NCI-H1092 treated with DMSO at 0.1 percent for 48 hours (cell line): Measurements from ENCODE around the gene CALN1.
"Not testable (repeated sequence)": the region's sequence is repeated elsewhere in the genome, so short reads cannot be mapped to it uniquely, and the experiment has no call there.

ENCODE experiments used
- DNase-seq: peaks from one replicate; lab custom pipeline; 2025; lab: John Stamatoyannopoulos, UW

The CALN1 gene

GRCh38 chr7:72266771-72267170, 145.4 kb downstream of the CALN1 start:
- DNase-seq = no peak

DNA sequence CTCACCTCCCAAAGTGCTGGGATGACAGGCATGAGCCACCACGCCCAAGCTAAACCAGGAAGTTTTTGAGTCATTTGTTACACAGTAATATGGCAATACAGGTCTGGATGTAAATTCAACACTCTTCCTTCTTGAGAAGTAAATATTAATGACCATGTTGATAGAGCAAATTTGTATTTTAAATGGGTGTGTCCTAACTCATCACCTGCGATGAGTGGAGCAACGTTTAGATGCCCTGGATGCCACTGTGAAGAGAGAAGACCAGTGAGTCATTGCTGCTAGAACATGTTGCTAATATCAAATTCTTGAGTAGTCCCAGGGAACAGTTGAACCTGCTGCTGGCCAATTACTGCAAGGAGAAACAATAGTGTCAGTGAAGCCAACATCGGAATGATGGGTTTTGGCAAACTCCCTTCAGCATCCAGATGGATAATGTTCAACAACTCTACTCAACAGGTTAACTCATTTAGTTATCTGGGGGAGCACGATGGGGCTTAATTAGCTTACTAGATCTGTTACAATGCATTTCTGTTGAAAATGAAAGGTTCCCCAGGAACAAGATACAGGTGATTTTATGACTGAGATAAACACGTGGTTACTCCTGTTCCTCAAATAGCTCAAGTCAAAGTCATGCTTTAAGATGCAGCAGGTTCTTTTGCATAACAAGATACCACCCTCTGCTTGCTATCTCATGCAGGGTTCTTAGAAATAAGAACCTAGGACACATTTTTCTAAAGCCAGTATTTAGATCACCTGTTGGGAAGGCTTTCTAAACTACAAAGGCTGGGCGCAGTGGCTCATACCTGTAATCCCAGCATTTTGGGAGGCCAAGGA, 146.8 kb downstream of the CALN1 start:
- no peak for DNase-seq

DNA sequence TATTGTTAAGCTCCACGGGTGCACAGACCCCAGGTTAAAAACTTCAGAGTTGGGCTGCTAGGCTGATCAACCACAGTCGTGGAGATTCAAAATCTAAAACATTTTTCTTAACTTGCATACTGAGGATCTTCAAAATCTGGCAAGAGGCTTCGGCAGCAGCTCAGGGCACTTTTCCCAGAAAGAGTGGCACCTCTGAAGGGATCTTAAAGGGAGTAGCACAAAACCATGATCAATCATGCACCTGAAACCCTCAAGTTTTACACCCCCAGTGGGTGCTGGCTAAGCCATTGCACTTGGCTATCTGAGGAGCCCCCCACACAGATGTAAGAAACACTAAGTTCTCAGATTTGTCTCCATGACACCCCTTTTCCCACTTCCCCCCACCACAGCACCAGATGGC, 151.7 kb downstream of the CALN1 start:
- no peak for DNase-seq

DNA sequence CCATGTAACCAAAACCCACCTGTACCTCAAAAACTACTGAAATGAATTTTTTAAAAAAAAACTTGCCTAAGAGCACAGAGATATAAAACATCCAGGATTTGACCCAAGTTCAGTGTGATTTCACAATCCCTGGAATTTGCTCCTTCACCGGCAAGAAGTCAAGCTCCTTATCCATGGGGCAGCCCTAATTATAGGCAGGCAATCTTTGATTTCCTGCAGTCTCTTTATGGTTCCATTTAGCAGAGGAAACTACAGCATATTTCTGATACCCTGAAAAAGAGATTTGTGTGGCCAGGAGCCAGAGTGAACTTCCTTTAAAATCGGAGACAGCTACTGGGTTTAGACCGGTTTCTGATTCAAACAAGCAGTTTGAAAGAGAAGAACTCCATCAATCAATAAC, 154.1 kb downstream of the CALN1 start:
- no peak for DNase-seq

DNA sequence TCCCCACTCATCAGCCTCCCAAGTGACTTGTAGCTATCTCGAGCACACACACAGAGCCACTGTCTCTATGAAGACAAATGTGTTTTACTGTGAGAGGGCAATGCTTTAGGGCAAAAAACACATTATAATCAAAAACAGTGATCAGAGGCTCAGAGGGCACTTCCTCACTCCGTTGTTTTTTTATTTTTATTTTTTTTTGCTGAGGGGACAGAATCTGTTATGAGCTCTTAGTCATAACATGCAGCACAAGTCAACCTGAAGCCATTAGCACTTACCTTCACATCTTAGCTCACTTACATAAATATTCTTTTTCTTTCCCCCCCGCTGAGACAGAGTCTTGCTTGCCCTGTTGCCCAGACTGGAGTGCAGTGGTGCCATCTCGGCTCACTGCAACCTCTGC, 157.7 kb downstream of the CALN1 start:
- no peak for DNase-seq

DNA sequence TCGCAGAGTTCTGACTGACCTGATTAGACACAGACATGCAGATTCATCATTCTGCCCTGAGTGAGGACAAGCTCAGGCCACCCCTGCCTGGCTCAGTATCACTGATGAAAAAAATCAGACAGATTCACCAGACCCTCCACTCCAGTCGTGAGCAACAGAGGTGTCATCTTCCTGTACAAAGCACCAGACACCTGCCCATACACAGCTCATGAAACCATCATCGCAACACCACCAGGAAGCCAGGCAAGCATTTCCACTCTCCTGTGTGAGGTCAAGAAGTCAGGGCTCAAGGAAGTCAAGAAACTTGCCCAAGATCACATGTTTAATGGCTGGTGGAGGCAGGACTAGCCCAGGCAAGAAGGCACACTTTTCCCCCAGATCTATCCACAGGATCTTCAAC, 163.0 kb downstream of the CALN1 start:
- DNase-seq = no peak

GRCh38 chr7:72244826-72245398, 167.2 kb downstream of the CALN1 start:
- DNase-seq = no peak

DNA sequence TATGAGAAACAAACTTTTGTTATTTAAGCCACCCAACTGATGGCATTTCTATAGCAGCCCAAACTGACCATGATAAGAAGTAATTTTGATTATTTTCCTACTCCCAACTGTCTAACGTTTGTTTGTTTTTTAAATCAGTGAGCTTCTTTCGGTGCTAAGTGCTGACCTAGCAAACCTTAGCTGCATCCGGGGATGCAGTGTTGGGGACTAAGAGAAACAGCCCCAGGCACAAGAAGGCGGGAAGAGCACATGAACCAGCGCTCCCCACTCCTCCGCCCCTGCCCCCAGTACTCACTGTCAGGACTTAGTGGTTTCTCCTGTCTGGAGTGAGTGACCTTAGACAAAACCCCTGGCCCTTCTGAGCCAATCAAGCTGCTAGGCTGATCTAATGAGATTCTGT, 168.8 kb downstream of the CALN1 start:
- DNase-seq = no peak

DNA sequence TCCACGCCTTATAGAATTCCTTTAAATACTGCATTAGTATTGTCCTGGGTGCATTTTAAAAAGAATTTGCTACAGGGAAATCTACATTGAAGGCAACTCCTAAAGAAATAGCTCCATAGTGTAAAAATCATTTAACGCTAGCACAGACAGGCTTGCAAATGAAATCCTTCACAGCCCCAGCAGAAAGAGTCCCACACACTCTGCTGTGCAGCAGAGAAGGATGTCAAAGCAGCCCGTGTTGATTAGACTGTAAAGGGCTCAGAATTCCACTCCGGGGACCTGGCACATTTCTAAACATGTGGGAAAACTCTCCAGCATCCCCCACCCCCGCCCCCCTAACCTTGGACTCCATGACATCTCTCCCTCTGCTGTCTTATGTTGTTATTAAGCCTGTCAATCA, 176.8 kb downstream of the CALN1 start:
- DNase-seq = no peak

GRCh38 chr7:72234086-72234485, 178.1 kb downstream of the CALN1 start:
- DNase-seq = no peak

- no peak for DNase-seq
These were observed 181.9 kb downstream of the CALN1 start for GRCh38 chr7:72230281-72230680.

DNA sequence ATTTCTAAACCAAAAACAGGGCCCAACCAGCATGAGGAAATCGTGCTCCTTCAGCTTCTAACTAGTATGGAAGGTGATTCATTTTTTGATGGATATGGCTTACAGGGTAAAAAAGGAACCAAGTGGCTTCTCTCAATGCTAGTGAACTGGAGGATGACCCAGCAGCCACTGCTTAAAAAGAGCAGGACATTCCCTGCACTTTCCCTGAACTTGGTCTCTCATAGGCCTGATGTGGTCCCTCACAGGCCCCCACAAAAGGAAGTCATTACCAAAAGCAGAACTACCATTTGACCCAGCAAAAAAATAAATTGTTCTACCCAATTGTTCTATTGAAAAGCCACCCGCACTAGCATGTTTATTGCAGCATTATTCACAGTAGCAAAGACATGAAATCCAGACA, 188.8 kb downstream of the CALN1 start:
- no peak for DNase-seq

GRCh38 chr7:72222136-72222535, 190.0 kb downstream of the CALN1 start:
- no peak for DNase-seq

- DNase-seq = no peak
These were observed 192.6 kb downstream of the CALN1 start for GRCh38 chr7:72219500-72219899.

DNA sequence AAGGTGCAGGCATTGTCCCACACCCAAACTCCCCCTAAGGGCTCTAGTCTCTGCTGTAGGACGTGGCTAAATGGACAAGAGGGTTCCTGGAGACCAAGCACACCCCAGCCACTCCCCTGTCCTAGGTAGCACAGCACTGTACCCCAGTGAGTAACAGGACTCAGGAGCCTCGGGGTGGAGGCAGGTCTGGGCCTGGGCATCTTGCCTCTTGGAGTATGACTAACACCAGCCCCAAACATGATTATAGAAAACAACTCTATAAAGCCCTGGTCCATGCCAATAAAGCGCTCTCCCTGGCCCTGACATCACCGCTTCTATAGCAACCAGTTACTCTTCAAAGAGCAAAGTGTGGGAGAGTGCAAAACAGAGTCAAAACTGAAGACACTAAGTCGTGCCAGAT, 195.0 kb downstream of the CALN1 start:
- no peak for DNase-seq

DNA sequence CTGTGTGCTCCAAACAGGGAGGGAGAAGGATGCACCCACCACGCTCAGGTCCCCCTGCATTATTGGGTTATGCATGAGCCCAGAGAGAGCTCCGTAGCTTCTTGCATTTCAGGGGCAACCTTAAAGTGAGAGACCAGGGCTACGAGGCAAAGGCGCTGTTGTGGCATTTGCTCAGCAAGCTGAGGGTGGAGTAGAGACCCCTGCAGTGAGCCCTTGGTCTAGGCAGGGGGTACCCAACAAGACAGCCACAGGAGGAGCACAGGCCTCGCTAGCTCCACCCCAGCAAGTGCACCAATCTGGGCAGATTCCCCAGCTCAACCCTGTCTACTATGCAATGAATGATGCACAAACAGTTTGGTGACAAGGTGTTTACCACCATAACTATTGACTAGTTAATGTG, 198.4 kb downstream of the CALN1 start:
- DNase-seq = no peak

- DNase-seq = no peak
These were observed 199.1 kb downstream of the CALN1 start for GRCh38 chr7:72213081-72213480.

DNA sequence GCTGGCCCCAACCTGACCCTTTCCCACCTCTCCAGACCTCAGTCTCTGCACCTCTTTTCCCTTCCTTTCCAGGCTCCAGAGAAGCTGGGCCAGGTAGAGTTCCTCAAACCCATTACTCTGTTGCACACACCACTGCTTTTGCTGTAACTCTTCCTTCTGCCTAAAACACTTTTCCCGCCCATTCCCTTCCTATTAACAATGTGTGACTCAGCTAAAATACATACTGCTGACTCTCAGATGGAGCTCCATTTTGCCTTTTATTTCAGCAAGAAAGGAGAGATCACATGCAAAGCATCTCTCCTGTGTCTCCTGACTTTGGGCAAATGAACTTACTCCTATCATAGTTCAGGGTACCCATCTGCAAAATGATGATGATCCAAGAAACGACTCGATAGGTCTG, 201.0 kb downstream of the CALN1 start:
- no peak for DNase-seq

- DNase-seq = not testable (repeated sequence)
These were observed 203.1 kb downstream of the CALN1 start for GRCh38 chr7:72209006-72209405.

- DNase-seq = no peak
These were observed 216.0 kb downstream of the CALN1 start for GRCh38 chr7:72196176-72196575.

GRCh38 chr7:72190919-72191318, 221.2 kb downstream of the CALN1 start:
- DNase-seq = no peak

DNA sequence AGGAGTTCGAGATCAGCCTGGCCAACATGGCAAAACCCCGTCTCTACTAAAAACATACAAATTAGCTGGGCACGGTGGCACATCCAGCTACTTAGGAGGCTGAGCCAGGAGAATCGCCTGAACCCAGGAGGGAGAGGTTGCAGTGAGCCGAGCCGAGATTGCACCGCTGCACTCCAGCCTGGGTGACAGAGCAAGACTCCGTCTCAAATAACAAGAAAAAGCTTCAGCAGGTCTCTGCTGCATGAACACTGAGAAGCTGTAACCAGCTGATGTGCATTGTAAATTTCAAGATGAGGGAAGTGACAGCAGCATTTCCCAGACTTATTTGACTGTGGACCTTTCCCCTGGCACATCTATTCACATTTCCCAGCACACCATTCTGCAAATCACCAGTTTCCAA, 222.0 kb downstream of the CALN1 start:
- no peak for DNase-seq

GRCh38 chr7:72187179-72187578, 225.0 kb downstream of the CALN1 start:
- DNase-seq = no peak

DNA sequence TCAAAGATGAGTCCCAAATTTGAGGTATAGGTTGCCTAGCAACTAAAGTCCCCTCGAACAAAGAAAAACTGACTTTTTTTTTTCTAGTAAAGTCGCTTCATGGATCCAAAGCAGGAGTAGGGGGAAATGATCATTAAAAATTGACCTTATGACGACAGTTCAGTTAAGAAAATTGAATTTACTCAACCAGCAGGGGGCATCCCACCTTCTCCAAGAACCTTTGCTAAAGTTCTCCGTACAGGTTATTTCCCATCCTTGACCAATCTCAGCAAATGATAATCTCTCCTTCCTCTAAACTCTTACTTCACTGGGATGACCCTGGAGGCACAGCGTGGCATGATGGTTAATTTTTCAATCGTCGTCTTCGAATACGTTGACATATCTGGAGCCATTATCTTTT, 228.3 kb downstream of the CALN1 start:
- no peak for DNase-seq
